Small intestine (tissue), 7 donors: ENCODE results near the gene CPD. TPM values are rescaled to one million over a fixed set of nuclear protein-coding genes. Genes with fewer than 3 reads are reported as not detected.

ENCODE experiments used
- DNase-seq, 2 donors: peaks; one replicate each; pipeline versions ENCODE4 v3.0.0 to v3.0.0-alpha.2; 2013
- FAIRE-seq: peaks from 2 replicates; lab custom pipeline; 2012; peaks lifted over from hg19 to GRCh38; lab: Jason Lieb, UNC
- H3K27ac ChIP-seq, 3 donors: one replicate each; pipeline ENCODE4 v1.5.1; 2013; ENCODE audit warnings: low read length in 2 of 3, mild to moderate bottlenecking in 2 of 3, control low read depth in 1 of 3, inconsistent platforms in 1 of 3, low read depth in 1 of 3, moderate library complexity in 1 of 3
- H3K27me3 ChIP-seq, 3 donors: one replicate each; pipeline ENCODE4 v1.6.1; 2013; ENCODE audit warnings: low read length in 3 of 3, inconsistent platforms in 1 of 3; ENCODE audit not compliant: control insufficient read depth in 3 of 3, insufficient read depth in 3 of 3
- H3K36me3 ChIP-seq, 3 donors: one replicate each; pipeline ENCODE4 v1.6.1; 2013; ENCODE audit warnings: low read length in 3 of 3, inconsistent platforms in 1 of 3, low read depth in 1 of 3, mild to moderate bottlenecking in 1 of 3, moderate library complexity in 1 of 3; ENCODE audit not compliant: control insufficient read depth in 3 of 3, insufficient read depth in 2 of 3
- H3K4me1 ChIP-seq, 3 donors: one replicate each; pipeline ENCODE4 v1.6.1; 2013; ENCODE audit warnings: low read length in 2 of 3, inconsistent platforms in 1 of 3, low read depth in 1 of 3, mild to moderate bottlenecking in 1 of 3, moderate library complexity in 1 of 3; ENCODE audit not compliant: control insufficient read depth in 3 of 3, insufficient read depth in 2 of 3
- H3K4me3 ChIP-seq, 3 donors: one replicate each; pipeline ENCODE4 v1.5.1; 2013; ENCODE audit warnings: low read length in 3 of 3, control low read depth in 1 of 3, inconsistent platforms in 1 of 3, low read depth in 1 of 3, mild to moderate bottlenecking in 1 of 3, moderate library complexity in 1 of 3
- H3K9me3 ChIP-seq, 2 donors: one replicate each; pipeline ENCODE4 v1.6.1; 2013; ENCODE audit warnings: low read depth in 1 of 2, low read length in 1 of 2; ENCODE audit not compliant: control insufficient read depth in 2 of 2, insufficient read depth in 1 of 2
- WGBS, 3 donors: extraction: QIAGEN DNeasy Blood & Tissue Kit; methylation state at CpG; one replicate each; pipeline ENCODE4 v1.1.7; 2013; 5-methylcytosine and 5-hydroxymethylcytosine counted together
- polyA plus RNA-seq, 4 donors: library from polyadenylated mRNA; stranded (reverse) in 3 of 4; unstranded in 1 of 4; fragments of 200-250 nt in 3 of 4; fragments of 120-200 nt in 1 of 4; gene quantifications; one replicate each; pipeline versions ENCODE4 v1.2.1 to v1.2.3, GENCODE V29; 2013
- donor health status: healthy with polysubstance abuse.
- donor health status: control.
- donor health status: control.
- donor health status: Bipolar disorder and iron deficiency.
- donor health status: healthy.

The CPD gene
- polyA plus RNA-seq, 4 donors, result 6.2 to 64.1 (median 13.4) TPM

GRCh38 chr17:30375661-30376060, 3.1 kb upstream of the CPD start:
- Histone ChIP-seq H3K4me3 (no peak overlapping the region), H3K27me3 (no peaks in the 10 kb centered on the region), H3K4me1 (peaks cover 0 to 16% (median 5%) of the 10 kb centered on the region in 3 donors), H3K27ac (no peak overlapping the region), H3K36me3 (no peaks in the 10 kb centered on the region), H3K9me3 (no peaks in the 10 kb centered on the region)
- DNase-seq (peak in 1 of 2 donors; percentile 42), FAIRE-seq (no peak)
- WGBS, 3 donors, result 95 to 100% (median 100%) methylated on average over 1 of the region's 1 CpG

- Histone ChIP-seq H3K4me3 (no peak overlapping the region), H3K27ac (peak overlapping the region in 1 of 3 donors; percentile 1)
- no peak for FAIRE-seq
These were observed 1.9 kb upstream of the CPD start for GRCh38 chr17:30376621-30377452.

GRCh38 chr17:30377574-30378240, 1.0 kb upstream of the CPD start:
- FAIRE-seq, result no peak
- Histone ChIP-seq H3K36me3 (no peaks in the 10 kb centered on the region), H3K4me3 (peak overlapping the region in 2 of 3 donors; percentile 67 to 99), H3K27me3 (no peaks in the 10 kb centered on the region), H3K4me1 (peaks cover 0 to 21% (median 9%) of the 10 kb centered on the region in 3 donors), H3K9me3 (no peaks in the 10 kb centered on the region), H3K27ac (peak overlapping the region in 2 of 3 donors; percentile 63 to 90)
- no peak for DNase-seq
- 75 to 82% (median 77%) methylated on average over 11 of the region's 11 CpGs for WGBS, 3 donors

More at GRCh38 chr17:30376621-30377452, 1.9 kb upstream of the CPD start:
- WGBS, 3 donors, result 56 to 65% (median 62%) methylated on average over 12 of the region's 12 CpGs
- peak in 1 of 2 donors; percentile 52 for DNase-seq
- no peaks in the 10 kb centered on the region for H3K36me3 ChIP-seq
- H3K9me3 ChIP-seq, result no peaks in the 10 kb centered on the region
- peaks cover 0 to 21% (median 8%) of the 10 kb centered on the region in 3 donors for H3K4me1 ChIP-seq
- no peaks in the 10 kb centered on the region for H3K27me3 ChIP-seq

DNA sequence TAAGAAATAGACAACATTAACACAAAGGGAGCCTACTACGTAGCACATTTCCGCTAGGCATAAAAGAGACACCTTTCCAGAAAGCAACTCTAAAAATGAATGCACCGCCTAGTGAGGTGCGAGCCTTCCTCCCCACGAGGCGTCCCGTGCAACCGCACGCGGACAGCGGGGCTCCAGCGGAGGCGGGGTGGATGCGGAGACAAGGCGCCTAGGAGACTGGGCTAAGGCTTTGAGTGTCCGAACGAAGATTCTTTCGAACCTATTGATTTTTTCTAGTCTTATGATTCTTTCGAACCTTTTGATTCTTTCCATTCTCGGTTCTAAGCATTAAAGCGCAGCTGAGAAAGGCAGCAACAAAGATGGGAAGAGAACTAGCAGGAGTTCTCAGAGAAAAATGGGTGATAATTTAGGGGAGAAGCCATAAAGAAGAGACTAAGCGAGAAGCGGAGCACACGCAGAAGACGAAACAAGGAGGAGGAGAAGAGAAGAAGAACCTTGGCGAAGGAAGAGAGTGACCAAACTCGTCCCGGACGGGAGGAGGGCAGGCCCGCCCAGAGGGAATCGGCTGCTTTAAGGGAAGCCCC, 394 bp upstream of the CPD start:
- no peak for FAIRE-seq
- H3K36me3 ChIP-seq, result no peaks in the 10 kb centered on the region

DNA sequence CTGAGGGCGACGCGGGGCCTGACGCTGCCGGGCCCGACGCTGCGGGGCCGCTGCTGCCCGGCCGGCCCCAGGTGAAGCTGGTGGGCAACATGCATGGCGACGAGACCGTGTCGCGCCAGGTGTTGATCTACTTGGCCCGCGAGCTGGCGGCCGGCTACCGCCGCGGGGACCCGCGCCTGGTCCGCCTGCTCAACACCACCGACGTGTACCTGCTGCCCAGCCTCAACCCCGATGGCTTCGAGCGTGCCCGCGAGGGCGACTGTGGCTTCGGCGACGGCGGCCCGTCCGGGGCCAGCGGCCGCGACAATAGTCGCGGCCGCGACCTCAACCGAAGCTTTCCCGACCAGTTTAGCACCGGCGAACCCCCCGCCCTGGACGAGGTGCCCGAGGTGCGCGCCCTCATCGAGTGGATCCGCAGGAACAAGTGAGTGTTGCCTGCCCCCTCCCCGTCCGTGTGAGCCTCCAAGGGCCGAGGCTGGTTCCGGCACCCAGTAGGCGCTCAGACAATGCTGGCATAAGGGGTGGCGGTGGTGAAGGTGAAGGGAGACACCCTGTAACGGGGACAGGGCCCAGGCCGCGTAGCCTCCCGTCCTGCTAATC, 676 bp downstream of the CPD start:
- DNase-seq (peak; percentile 38 to 39), FAIRE-seq (no peak)
- no peaks in the 10 kb centered on the region for H3K27me3 ChIP-seq
- WGBS, 3 donors, result 0% methylated on average over 55 to 68 of the region's 68 CpGs
- peak overlapping the region; percentile 64 to 90 (median 83) for H3K27ac ChIP-seq
- no peaks in the 10 kb centered on the region for H3K36me3 ChIP-seq
- H3K9me3 ChIP-seq, result no peaks in the 10 kb centered on the region
- peak overlapping the region; percentile 67 to 99 (median 96) for H3K4me3 ChIP-seq
- peaks cover 0 to 21% (median 10%) of the 10 kb centered on the region in 3 donors for H3K4me1 ChIP-seq

More for the DNA sequence above, 394 bp upstream of the CPD start:
- DNase-seq, result no peak
- WGBS, 3 donors, result 6 to 10% (median 9%) methylated on average over 31 of the region's 31 CpGs
- H3K4me1 ChIP-seq, result peaks cover 0 to 21% (median 10%) of the 10 kb centered on the region in 3 donors
- H3K4me3 ChIP-seq, result peak overlapping the region; percentile 35 to 99 (median 67)
- peak overlapping the region; percentile 63 to 90 (median 63) for H3K27ac ChIP-seq
- no peaks in the 10 kb centered on the region for H3K9me3 ChIP-seq
- no peaks in the 10 kb centered on the region for H3K27me3 ChIP-seq

- H3K27me3 ChIP-seq, result no peaks in the 10 kb centered on the region
- H3K4me1 ChIP-seq, result peaks cover 0 to 21% (median 10%) of the 10 kb centered on the region in 3 donors
- peak overlapping the region in 1 of 3 donors; percentile 90 for H3K27ac ChIP-seq
- H3K4me3 ChIP-seq, result peak overlapping the region; percentile 67 to 99 (median 96)
- 2 to 10% (median 2%) methylated on average over 5 of the region's 5 CpGs for WGBS, 3 donors
- no peaks in the 10 kb centered on the region for H3K9me3 ChIP-seq
- H3K36me3 ChIP-seq, result no peaks in the 10 kb centered on the region
- DNase-seq (peak in 1 of 2 donors; percentile 17), FAIRE-seq (no peak)
These were observed 1.2 kb downstream of the CPD start for GRCh38 chr17:30379903-30380381.

DNA sequence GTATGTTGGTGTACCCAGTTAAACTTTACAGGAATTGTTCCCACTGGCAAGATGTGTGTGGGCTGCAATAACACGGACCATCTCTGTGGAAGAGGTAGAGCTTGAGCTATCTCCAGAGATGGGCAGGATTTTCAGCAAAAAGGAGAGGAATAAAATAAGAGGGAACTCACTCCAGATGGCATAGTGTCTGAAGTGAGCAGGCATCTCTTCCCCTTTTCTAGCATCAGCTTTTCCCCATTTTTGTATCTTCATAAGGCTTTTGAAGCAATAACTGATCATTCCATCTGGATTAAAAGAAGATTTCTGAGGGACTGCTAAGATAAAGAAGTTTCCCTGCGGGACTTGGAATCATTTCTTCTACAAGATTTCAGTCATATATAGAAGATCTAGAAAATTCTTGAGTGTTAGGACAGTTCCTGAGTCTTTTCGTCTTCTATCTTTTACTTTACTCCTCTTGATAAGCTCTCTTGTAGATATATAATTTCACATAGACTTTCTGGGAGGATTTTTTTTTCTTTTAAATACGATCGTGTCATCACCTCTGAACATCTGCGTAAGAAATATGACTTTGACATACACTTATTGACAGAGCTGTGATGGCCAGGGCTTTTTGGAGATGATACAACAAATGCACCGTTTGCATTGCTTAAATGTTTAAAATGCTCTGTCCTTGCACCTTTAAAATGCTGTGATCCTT, 2.1 kb downstream of the CPD start:
- Histone ChIP-seq H3K4me1 (peaks cover 0 to 21% (median 10%) of the 10 kb centered on the region in 3 donors), H3K36me3 (peaks cover 0 to 2% (median 1%) of the 10 kb centered on the region in 3 donors), H3K27ac (no peak overlapping the region), H3K27me3 (no peaks in the 10 kb centered on the region), H3K4me3 (peak overlapping the region in 2 of 3 donors; percentile 67 to 99), H3K9me3 (no peaks in the 10 kb centered on the region)
- no peak for FAIRE-seq
- no peak for DNase-seq
- 19 to 48% (median 22%) methylated on average over 7 of the region's 7 CpGs for WGBS, 3 donors
